Measurements from ENCODE around the gene IFNG-AS1.

The IFNG-AS1 gene

DNA sequence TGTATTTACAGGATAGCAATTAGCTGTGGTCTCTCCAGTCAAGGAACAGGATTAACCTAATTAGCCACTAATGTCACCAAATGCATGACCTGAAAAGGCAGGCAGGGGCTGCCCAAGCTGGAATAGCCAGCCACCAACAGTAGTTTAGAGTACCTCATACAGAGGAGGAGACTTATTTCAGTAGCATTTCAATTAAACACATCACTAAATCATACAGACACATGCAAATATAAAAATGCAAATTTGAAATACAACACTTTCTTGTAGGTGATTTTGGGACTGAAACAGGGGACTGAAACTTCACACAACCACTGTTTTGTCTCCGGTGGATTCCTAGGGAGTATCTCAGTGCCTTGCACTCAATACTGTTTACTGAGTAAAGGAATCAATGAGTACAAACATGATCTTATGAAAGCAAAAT, 636 bp upstream of the IFNG-AS1 start:
- Histone ChIP-seq H3K27ac (no peak overlapping the region), H3K4me3 (no peak overlapping the region)
- TF ChIP-seq, protein P1, sequence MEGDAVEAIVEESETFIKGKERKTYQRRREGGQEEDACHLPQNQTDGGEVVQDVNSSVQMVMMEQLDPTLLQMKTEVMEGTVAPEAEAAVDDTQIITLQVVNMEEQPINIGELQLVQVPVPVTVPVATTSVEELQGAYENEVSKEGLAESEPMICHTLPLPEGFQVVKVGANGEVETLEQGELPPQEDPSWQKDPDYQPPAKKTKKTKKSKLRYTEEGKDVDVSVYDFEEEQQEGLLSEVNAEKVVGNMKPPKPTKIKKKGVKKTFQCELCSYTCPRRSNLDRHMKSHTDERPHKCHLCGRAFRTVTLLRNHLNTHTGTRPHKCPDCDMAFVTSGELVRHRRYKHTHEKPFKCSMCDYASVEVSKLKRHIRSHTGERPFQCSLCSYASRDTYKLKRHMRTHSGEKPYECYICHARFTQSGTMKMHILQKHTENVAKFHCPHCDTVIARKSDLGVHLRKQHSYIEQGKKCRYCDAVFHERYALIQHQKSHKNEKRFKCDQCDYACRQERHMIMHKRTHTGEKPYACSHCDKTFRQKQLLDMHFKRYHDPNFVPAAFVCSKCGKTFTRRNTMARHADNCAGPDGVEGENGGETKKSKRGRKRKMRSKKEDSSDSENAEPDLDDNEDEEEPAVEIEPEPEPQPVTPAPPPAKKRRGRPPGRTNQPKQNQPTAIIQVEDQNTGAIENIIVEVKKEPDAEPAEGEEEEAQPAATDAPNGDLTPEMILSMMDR (IDR thresholded peaks at IDR 0.05) = no peak
- DNase-seq (ENCODE audit: low spot score) = no peak

DNA sequence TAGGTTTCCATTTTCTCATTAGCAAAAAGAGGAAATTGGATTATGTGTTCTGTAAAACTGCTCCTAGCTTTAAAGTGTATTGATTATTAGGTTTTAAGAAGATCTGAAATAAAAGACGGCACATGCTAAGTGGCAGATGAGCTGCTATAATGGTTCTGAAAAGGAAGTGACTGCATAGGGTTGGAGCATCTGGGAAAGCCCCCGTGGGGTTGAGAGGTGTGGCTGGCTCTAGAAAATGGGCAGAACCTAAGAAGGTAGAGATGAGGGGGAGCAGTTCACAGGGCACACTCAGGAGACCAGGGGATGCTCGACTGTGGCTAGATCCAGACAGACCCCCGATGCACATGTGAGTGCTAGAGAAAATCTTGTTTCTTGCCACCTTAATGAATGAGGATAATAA, 1.9 kb downstream of the IFNG-AS1 start:
- Histone ChIP-seq H3K27ac (no peak overlapping the region), H3K4me3 (no peak overlapping the region)
- DNase-seq (ENCODE audit: low spot score) = no peak
- TF ChIP-seq, protein P1 (IDR thresholded peaks at IDR 0.05) = no peak

DNA sequence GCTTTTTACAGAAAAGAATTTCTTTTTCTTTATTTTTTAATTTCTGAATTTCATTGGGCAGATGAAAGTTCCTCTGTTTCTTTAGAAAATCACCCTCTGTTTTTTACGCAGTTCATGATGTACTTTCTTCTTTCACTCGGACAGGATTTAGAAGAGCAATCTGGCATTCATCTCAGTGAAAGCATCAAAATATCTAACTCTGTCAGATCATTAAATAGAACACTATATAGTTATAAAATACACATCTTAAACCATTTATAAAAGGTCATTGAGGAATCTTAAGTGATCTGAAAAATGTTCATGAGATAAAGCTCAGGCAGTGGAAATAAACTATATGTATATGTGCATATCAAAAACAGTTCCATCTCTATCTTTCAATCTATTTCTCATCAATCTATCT, 3.9 kb downstream of the IFNG-AS1 start:
- no peak for DNase-seq (ENCODE audit: low spot score)
- Histone ChIP-seq H3K4me3 (no peak overlapping the region), H3K27ac (no peak overlapping the region)
- TF ChIP-seq, protein P1 (IDR thresholded peaks at IDR 0.05) = no peak

DNA sequence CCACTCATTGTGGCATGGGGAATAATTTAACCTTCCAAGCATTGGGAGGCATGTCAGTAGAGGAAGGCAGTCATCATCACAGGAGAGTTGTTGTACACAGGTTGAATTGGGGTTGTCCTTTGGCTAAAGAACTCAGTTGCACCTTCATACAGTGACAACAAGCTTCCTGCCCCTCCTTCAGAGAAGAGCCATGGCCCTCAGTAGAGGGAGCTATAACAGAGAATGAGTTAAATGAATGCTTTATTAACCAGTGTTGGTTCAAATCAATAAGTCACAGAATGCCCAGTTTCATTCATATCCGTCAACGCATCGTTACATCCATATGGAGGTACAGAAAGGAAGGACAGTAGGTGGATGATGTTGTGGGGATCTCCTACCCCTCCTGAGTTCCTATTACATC, 4.8 kb downstream of the IFNG-AS1 start:
- no peak overlapping the region for H3K4me3 ChIP-seq
- TF ChIP-seq, protein P1 (IDR thresholded peaks at IDR 0.05) = no peak

DNA sequence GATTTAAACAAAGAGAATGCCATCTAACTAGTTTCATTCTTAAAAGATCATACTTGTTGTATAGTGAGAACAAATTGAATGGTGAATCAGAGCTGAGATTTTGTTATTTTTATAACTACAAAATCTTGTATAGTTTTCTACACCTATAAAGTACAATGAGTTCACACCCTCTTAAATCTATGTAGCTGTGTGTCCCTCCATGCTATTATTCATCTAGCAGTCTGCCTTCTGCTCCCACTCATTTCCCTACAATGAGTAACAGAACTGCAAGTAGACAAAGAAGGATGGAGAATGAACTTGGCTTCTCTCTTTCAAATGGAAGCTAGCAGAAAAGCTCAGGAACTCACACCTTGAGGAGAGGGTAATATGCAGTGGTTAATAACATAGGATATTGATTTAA, 7.1 kb downstream of the IFNG-AS1 start:
- no peak overlapping the region for H3K27ac ChIP-seq
- H3K4me3 ChIP-seq = no peak overlapping the region
- TF ChIP-seq, protein P1 (IDR thresholded peaks at IDR 0.05) = no peak
- DNase-seq (ENCODE audit: low spot score) = no peak

More for the DNA sequence above, 4.8 kb downstream of the IFNG-AS1 start:
- no peak overlapping the region for H3K27ac ChIP-seq
- DNase-seq (ENCODE audit: low spot score) = no peak

DNA sequence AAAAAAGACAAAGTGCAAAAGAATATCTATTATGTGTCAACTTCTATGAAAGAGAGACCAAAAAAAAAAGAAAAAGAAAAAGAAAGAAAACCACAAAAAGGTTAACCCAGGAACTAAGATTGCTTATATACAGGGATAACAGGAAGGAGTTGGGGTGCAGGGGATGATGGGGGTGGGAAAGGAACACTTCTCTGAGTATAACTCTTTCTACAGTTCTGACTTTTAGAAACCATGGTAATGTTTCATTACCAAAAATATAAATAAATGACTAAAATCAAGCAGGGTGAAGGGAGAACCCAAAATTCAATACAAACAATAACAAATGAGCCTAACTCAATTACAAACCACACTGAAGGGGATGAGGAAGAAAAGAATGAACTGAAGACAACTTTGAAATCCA, 9.1 kb downstream of the IFNG-AS1 start:
- DNase-seq (ENCODE audit: low spot score) = no peak
- TF ChIP-seq, protein P1 (IDR thresholded peaks at IDR 0.05) = no peak
- no peak overlapping the region for H3K27ac ChIP-seq
- no peak overlapping the region for H3K4me3 ChIP-seq

DNA sequence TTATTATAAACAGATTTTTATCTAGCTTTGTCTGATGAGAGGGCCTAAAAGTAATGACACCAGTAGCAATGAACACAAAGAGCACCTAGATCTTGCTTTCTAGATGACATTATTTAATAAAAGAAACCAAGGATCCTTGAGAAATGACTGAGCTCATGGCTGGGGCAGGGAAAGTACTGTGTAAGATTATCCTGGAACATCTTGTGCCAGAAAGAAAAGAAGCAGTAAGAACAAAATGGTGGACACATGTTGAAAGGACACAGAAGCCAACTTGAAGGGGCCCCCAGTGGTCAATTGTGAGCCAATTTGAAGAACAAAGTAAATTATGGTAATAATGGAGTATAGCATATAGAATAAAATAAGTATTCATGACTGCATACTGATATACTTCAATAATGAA, 10.0 kb downstream of the IFNG-AS1 start:
- TF ChIP-seq, protein P1 (IDR thresholded peaks at IDR 0.05) = no peak
- no peak for DNase-seq (ENCODE audit: low spot score)
- H3K4me3 ChIP-seq = no peak overlapping the region
- no peak overlapping the region for H3K27ac ChIP-seq

Data from coronary artery (tissue), 2 donors.